BLaER1 (cell line): ENCODE data around the gene RAPGEF4.
A peak's percentile ranks its signal among the peaks of the same experiment; 100 is the strongest.

Source experiments
- H3K27ac ChIP-seq: shearing (Covaris generic); formaldehyde crosslinking; 2 replicates; pipeline ENCODE4 v1.8.1; 2022
- H3K27me3 ChIP-seq: shearing (Covaris generic); formaldehyde crosslinking; 2 replicates; pipeline ENCODE4 v1.8.1; 2022
- H3K36me3 ChIP-seq: shearing (Covaris generic); formaldehyde crosslinking; 2 replicates; pipeline ENCODE4 v1.8.1; 2022
- H3K4me1 ChIP-seq: shearing (Covaris generic); formaldehyde crosslinking; 2 replicates; pipeline ENCODE4 v1.8.1; 2022
- H3K4me2 ChIP-seq: shearing (Covaris generic); formaldehyde crosslinking; 2 replicates; pipeline ENCODE4 v1.8.1; 2022
- H3K4me3 ChIP-seq: shearing (Covaris generic); formaldehyde crosslinking; 2 replicates; pipeline ENCODE4 v1.8.1; 2022
- H3K9ac ChIP-seq: shearing (Covaris generic); formaldehyde crosslinking; 2 replicates; pipeline ENCODE4 v1.8.1; 2022
- H3K9me3 ChIP-seq: shearing (Covaris generic); formaldehyde crosslinking; 2 replicates; pipeline ENCODE4 v1.8.1; 2022
- H4K20me1 ChIP-seq: shearing (Covaris generic); formaldehyde crosslinking; 2 replicates; pipeline ENCODE4 v1.8.1; 2022
- Cebpa-rat ChIP-seq: shearing (Covaris generic); IDR thresholded peaks from 2 replicates; pipeline ENCODE4 v1.8.1; 2022

Gene RAPGEF4

DNA sequence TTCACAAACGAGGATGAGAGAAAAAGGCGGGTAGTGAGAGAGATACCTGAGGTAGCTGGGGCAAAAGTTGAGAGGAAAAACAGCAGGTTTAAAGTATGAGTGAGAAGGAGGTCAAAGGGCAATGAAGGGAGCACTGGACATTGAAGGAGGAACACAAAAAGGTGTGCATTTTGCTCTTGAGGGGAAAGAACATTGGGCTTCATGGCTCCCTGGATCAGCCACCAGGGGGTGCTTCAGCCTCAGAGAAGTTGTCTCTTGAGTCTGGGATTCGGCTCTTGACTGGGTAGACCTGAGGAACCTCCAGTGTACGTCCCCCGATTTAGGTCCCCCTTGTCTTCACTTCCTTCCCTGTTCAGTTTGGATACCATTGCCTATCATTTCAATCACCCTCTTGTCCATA is 128.5 kb downstream of the RAPGEF4 start:
- no peaks in the 10 kb centered on the region for H3K36me3 ChIP-seq
- H4K20me1 ChIP-seq = no peaks in the 10 kb centered on the region
- no peak overlapping the region for H3K27ac ChIP-seq
- H3K4me2 ChIP-seq = no peak overlapping the region
- no peak overlapping the region for H3K4me3 ChIP-seq
- H3K4me1 ChIP-seq = no peaks in the 10 kb centered on the region
- no peak overlapping the region for H3K9ac ChIP-seq
- no peaks in the 10 kb centered on the region for H3K27me3 ChIP-seq
- H3K9me3 ChIP-seq = no peaks in the 10 kb centered on the region
- no peak for TF ChIP-seq Cebpa-rat

DNA sequence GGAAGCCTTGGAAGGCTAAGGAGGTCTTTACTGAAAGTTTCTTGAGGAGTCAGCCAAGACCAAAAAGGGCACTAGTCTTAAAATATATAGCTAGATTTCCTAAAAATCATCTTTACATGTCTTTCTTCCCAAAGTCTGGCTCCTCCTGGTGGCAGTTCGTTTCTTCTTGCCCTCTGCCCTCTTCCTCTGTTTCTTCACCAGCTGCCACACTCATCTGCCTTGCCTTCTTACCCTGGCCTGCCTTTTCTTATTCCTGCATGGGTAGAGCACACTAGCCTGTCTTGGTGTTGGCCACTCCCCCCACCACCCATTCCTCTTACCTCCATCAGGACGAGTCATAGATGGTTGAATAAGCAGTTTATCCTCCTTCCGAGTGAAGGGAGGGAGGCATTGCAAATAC is 129.8 kb downstream of the RAPGEF4 start:
- TF ChIP-seq Cebpa-rat = no peak
- Histone ChIP-seq H3K9ac (no peak overlapping the region), H4K20me1 (no peaks in the 10 kb centered on the region), H3K4me3 (no peak overlapping the region), H3K4me1 (no peaks in the 10 kb centered on the region), H3K27me3 (no peaks in the 10 kb centered on the region), H3K9me3 (no peaks in the 10 kb centered on the region), H3K36me3 (no peaks in the 10 kb centered on the region), H3K4me2 (no peak overlapping the region), H3K27ac (no peak overlapping the region)

DNA sequence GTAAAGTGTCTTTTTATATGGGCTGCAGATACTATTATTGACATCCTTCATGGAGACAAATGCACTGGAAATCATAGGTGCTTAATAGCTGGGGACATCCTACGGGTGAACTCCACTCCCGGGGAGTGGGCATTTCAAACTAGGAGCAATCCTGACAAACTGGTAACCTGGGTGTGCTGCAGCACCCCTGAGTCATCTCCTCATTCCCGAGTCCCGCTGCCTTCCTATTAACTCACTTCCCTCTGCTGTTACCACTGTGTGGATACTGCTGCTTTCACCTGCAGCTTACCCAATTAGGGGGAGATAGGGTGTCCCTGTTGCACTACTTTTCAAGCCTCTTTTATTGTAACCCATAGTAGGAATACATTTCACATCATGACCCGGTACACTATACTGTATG is 134.2 kb downstream of the RAPGEF4 start:
- no peak for TF ChIP-seq Cebpa-rat
- no peak overlapping the region for H3K27ac ChIP-seq
- H3K27me3 ChIP-seq = no peaks in the 10 kb centered on the region
- H3K9ac ChIP-seq = no peak overlapping the region
- no peak overlapping the region for H3K4me2 ChIP-seq
- H3K9me3 ChIP-seq = no peaks in the 10 kb centered on the region
- no peaks in the 10 kb centered on the region for H4K20me1 ChIP-seq
- no peaks in the 10 kb centered on the region for H3K36me3 ChIP-seq
- H3K4me1 ChIP-seq = no peaks in the 10 kb centered on the region
- H3K4me3 ChIP-seq = no peak overlapping the region

DNA sequence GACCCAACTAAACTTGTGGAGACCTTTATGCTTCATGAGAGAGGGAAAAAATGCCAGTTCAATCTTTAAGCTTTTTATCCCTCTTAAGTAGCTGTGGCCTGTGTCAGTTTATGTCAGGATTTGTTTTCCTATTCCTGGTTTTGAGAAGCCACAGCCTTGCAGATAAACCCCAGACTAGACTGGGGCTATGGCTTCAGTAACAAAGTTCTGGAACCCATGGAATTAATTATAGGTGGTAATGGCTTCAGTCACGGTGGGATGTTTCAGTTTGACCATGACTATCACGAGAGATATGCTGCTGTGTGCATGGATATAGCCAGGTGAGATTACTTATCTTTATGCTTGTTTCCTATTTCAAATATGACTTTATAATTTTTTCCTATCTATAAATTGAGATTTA is 134.8 kb downstream of the RAPGEF4 start:
- Histone ChIP-seq H3K27me3 (no peaks in the 10 kb centered on the region), H3K36me3 (no peaks in the 10 kb centered on the region), H4K20me1 (no peaks in the 10 kb centered on the region), H3K9ac (no peak overlapping the region), H3K9me3 (no peaks in the 10 kb centered on the region), H3K4me2 (no peak overlapping the region), H3K4me1 (no peaks in the 10 kb centered on the region), H3K27ac (no peak overlapping the region), H3K4me3 (no peak overlapping the region)
- TF ChIP-seq Cebpa-rat = no peak

DNA sequence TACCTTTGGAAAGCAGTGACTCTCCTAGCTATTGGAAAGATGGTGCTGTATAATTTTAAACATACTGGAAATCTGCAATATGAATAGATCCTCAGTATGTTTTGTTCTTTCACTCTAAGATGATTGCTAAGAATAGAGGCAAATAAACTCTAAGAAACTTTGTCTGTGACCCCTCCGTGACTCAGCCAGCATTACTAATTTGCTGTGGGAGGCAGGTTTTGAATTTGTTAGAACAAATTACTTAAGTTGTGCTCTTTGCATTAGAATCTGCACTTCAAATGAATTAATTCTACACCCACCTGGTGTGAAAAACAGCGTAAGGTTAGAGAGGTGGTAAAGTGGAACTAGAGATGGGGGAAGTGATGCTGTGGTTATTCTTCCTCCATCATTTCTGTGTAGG is 142.2 kb downstream of the RAPGEF4 start:
- no peak for TF ChIP-seq Cebpa-rat
- Histone ChIP-seq H3K4me3 (no peak overlapping the region), H3K9me3 (no peaks in the 10 kb centered on the region), H3K4me2 (no peak overlapping the region), H3K4me1 (no peaks in the 10 kb centered on the region), H3K36me3 (no peaks in the 10 kb centered on the region), H3K27me3 (no peaks in the 10 kb centered on the region), H4K20me1 (no peaks in the 10 kb centered on the region), H3K27ac (no peak overlapping the region), H3K9ac (no peak overlapping the region)

DNA sequence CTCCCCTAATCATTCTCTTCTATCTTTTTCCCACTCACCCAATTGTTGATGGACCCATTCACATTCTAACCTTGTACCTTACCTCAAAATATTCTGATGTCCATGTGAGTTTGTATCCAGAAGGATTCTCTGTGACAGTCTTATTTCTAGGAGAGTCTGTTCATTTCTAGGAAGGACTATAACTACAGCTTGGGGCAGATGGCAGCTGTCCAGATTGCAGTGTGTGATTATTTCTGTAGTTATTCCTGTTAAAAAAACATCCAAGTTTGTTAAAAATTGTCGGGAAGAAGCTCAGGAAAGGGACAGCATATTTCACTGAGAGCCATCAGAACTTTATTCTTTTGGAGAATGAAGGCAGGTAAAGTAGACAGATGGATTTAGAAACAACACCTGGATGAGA is 142.6 kb downstream of the RAPGEF4 start:
- no peaks in the 10 kb centered on the region for H4K20me1 ChIP-seq
- no peaks in the 10 kb centered on the region for H3K27me3 ChIP-seq
- H3K9me3 ChIP-seq = no peaks in the 10 kb centered on the region
- no peaks in the 10 kb centered on the region for H3K4me1 ChIP-seq
- no peak for TF ChIP-seq Cebpa-rat
- no peaks in the 10 kb centered on the region for H3K36me3 ChIP-seq
- no peak overlapping the region for H3K4me2 ChIP-seq
- no peak overlapping the region for H3K27ac ChIP-seq
- H3K4me3 ChIP-seq = no peak overlapping the region
- no peak overlapping the region for H3K9ac ChIP-seq

DNA sequence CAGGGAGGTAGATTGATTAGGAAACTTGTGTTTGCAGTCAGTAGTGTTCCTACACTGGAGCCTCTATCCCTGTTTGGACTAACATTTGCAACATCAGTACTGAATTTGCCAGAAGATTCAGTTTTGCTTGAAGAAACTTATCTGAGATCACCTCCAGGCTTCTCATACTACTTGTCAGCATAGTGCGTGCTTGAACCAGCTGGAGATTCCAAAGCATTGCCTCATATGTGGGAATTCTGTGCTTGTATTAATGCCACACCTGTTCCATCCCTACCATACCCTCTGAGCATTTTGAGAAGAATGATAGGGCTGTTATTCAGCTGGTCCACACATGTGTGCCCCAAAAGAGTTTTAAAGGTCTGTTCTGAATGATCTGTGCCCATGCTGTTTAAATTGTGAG is 148.7 kb downstream of the RAPGEF4 start:
- Histone ChIP-seq H3K4me3 (no peak overlapping the region), H3K36me3 (no peaks in the 10 kb centered on the region), H3K4me2 (no peak overlapping the region), H3K9ac (no peak overlapping the region), H3K9me3 (no peaks in the 10 kb centered on the region), H4K20me1 (no peaks in the 10 kb centered on the region), H3K27me3 (no peaks in the 10 kb centered on the region), H3K27ac (no peak overlapping the region), H3K4me1 (peaks cover 8% of the 10 kb centered on the region)
- no peak for TF ChIP-seq Cebpa-rat

DNA sequence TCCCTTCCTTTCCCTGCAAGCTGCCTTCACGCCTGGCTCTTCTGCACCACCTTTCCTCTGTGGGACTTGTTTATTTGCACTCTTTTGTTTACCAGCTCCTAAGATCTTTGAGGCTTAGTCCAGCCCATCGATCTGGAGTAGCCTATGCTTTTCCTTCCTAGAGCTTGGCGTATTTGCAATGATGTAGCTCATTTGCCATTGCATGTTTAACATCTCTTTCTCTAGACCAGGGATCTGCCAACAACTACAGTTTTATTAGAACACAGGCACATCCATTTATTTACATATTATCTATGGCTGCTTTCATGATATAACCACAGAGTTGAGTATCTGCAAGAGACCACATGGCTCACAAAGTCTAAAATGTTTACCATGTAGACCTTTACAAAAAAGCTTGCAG is 150.4 kb downstream of the RAPGEF4 start:
- Histone ChIP-seq H3K36me3 (no peaks in the 10 kb centered on the region), H4K20me1 (no peaks in the 10 kb centered on the region), H3K9me3 (no peaks in the 10 kb centered on the region), H3K4me1 (peaks cover 25% of the 10 kb centered on the region), H3K9ac (no peak overlapping the region), H3K27ac (no peak overlapping the region), H3K27me3 (no peaks in the 10 kb centered on the region), H3K4me3 (no peak overlapping the region), H3K4me2 (no peak overlapping the region; the same call in 1 of the 2 replicates)
- no peak for TF ChIP-seq Cebpa-rat

DNA sequence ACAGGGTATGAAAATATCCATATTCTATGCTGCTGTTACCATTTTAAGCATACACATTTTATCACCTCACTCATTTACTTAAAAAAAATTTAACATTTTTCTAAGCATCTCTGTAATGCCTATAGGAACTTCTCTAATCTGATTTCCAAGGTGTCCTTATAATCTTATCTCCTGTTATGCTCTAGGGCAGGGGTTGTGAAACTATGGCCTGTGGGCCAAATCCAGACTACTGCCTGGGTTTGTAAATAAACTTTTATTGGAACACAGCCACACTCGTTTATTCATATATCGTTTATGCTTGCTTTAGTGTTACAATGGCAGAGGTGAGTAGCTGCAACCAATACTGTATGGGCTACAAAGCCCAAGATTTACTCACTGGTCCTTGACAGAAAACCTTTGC is 151.6 kb downstream of the RAPGEF4 start:
- Histone ChIP-seq H3K4me2 (no peak overlapping the region), H3K4me1 (peaks cover 36% of the 10 kb centered on the region), H3K27ac (no peak overlapping the region), H3K4me3 (no peak overlapping the region), H3K36me3 (no peaks in the 10 kb centered on the region), H3K27me3 (no peaks in the 10 kb centered on the region), H3K9ac (no peak overlapping the region), H4K20me1 (no peaks in the 10 kb centered on the region), H3K9me3 (no peaks in the 10 kb centered on the region)
- no peak for TF ChIP-seq Cebpa-rat

DNA sequence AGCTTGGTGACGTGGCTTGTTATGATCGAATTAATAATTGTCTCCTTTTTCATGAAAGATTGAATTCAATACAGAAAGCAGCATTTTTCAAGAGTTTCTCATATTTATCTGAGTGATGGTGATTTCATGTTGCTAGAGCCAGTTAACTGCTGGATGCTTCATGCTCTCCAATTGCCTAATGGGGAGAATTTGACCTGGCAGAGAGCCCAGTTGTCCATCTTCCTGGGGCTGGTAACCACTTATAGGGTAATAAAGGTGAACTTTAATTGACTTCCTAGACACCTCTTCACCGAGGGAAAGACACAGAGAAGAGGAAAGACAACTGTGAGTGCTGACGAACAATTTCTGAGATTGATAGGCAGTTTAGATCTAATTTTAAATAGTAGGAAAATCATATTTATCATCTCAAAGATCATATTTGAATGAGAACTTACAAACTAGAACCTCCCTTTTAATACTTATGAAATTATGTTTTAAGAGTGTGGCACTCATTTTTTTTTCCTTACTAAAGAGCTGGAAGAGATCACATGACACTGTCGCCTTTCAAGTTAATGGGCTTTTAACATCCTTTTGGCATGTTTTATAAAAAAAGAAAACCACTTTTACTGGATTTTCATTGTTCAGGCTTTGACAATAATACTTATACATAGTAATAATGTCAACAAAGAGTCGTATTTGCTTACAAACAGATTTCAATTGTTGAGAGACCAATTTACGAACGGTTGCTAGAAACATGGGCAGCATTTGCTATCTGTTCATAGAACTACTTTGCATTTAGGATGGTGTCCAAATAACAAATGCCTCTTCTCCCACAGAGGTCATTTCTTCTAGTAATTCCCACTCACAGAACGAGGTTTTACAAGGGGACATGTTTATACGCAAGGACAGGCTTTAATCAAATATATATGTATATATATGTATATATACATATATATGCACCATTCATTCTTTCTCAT is 153.3 kb downstream of the RAPGEF4 start:
- peaks cover 36% of the 10 kb centered on the region for H3K4me1 ChIP-seq
- no peaks in the 10 kb centered on the region for H3K27me3 ChIP-seq
- no peaks in the 10 kb centered on the region for H3K36me3 ChIP-seq
- peak overlapping the region; percentile 64 for H3K4me2 ChIP-seq
- TF ChIP-seq Cebpa-rat = no peak
- H3K9me3 ChIP-seq = no peaks in the 10 kb centered on the region
- peak overlapping the region; percentile 40; the same call in 1 of the 2 replicates for H3K27ac ChIP-seq
- H3K4me3 ChIP-seq = no peak overlapping the region
- H4K20me1 ChIP-seq = no peaks in the 10 kb centered on the region
- no peak overlapping the region for H3K9ac ChIP-seq
